HG03175 (cell line): ENCODE results near the gene MYCBP.
"Not testable (repeated sequence)": the region's sequence is repeated elsewhere in the genome, so short reads cannot be mapped to it uniquely, and the experiment has no call there.

Source experiments
- ATAC-seq: cut with Tn5 transposase; IDR thresholded peaks from one replicate; pipeline ENCODE4 v1.9.1; 2021; ENCODE audit warnings: mild to moderate bottlenecking, moderate library complexity; ENCODE audit not compliant: unreplicated experiment

Gene MYCBP

GRCh38 chr1:38870996-38871395 lies 2.2 kb downstream of the MYCBP start:
- ATAC-seq, result no peak

DNA sequence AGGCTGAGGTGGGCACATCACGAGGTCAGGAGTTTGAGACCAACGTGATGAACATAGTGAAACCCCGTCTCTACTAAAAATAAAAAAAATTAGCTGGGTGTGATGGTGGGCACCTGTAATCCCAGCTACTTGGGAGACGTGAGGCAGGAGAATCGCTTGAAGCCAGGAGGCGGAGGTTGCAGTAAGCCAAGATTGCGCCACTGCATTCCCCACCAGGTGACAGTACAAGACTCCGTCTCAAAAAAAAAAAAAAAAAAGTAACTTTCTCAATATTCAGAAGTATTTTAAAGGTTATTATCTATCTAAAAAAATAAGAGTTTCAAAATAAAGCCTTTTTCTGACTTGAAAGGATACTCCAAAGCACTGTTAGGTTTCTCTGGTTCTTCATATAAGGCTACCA lies 5.9 kb downstream of the MYCBP start:
- no peak for ATAC-seq

DNA sequence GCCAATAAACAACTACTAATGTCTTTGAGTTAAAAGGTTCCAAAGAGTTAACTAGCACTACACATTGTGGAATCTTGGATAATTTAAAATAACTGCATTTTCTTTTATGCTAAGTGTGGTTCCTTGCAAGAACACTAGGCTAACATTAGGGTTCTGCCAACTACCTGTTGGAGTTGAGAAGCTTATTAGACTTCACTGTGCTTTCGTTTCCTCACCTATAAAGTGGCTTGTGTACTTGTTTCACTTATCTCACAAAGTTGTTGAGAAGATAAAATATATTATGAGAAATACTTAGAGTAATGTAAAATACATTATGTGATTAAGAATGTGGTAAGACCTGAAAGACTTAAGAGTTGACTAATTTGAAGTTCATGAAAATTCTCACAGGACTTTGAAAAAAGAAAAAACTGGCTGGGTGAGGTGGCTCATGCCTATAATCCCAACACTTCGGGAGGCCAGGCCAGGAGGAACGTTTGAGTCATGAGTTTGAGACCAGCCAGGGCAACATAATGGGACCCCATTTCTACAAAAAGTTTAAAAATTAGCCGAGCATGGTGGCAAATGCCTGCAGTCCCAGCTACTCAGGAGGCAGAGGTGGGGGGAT lies 7.9 kb downstream of the MYCBP start:
- ATAC-seq, result no peak

DNA sequence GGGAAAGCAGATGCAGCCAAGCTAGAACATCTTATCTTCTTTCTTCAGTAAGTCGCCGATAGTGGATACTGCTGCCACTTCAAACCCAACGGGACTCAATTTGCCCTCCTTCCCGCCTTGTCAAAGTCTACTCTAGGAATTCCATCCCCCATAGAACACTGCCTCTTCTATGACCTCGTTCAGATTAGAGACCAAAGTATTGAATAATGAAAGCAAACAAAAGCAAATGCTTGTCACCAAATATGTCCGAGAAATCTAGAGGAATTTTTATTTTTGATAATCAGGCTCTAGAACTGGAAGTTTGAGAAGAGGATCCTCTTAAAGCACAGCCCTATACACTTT lies 12.7 kb downstream of the MYCBP start:
- ATAC-seq, result no peak

GRCh38 chr1:38859561-38860453 lies 13.3 kb downstream of the MYCBP start, which contains the start of gene RRAGC:
Gene RRAGC (minus strand): TSS chr1:38859772. CDS start chr1:38859646, 126 bp downstream.
- peak; percentile 94 for ATAC-seq

- peak; percentile 35 for ATAC-seq
Measured at GRCh38 chr1:38858833-38859560, 14.2 kb downstream of the MYCBP start.

DNA sequence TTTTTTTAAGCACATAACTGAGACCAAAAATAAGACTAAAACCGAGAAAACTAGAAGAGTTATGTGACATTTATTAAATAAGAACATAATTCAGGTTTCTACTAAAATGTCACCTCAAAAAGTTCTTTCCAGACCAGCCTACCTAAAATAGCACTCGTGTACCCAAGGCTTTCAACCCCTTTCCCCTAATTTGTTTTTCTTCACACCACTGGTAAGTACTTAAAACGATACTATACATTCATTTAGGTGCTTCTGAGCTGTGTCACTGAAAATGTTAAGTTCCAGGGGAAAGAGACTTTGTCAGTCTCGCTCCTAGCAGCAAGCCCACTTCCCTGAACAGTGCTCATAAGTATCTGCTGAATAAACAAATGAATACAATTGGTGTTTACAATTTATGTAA lies 20.4 kb downstream of the MYCBP start:
- no peak for ATAC-seq

- ATAC-seq, result no peak
Measured at GRCh38 chr1:38848071-38848470, 25.1 kb downstream of the MYCBP start.

DNA sequence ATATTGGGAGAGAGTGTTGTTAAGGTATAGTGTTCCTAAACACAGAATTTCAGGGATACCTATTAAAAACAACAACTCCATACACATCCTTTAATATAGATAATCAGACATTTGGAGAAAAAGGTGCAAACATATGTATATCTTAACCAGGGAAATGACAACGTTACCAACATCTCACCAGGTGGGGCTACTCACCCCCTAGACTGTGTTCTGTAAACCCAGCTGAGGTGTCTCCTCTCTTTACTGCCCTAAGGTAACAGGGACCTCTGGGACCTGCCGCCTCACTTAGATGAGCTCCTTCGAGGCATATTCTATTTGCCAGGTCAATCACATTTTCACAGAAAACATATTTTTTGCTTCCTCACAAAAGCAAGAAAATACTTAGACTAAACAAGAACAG lies 26.9 kb downstream of the MYCBP start:
- no peak for ATAC-seq

GRCh38 chr1:38845088-38845487 lies 28.1 kb downstream of the MYCBP start:
- not testable (repeated sequence) for ATAC-seq

DNA sequence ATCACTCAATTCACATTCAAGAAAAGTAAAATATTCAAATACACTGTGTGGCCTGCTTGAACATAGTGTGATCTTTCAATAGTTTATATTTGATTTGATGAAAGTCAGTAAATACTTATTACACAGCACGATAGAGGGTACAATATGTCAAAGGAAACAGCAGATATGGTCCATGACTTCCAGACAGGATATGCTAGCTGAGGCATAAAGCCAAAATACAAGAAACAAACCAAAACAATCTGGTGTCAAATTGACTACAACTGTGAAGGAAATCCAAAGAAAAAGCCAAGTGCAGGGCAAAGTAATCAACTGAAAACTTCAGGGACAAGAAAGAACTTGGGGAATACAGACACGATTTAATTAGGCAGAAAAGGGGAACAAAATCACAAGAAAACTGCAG lies 32.9 kb downstream of the MYCBP start:
- ATAC-seq, result no peak

DNA sequence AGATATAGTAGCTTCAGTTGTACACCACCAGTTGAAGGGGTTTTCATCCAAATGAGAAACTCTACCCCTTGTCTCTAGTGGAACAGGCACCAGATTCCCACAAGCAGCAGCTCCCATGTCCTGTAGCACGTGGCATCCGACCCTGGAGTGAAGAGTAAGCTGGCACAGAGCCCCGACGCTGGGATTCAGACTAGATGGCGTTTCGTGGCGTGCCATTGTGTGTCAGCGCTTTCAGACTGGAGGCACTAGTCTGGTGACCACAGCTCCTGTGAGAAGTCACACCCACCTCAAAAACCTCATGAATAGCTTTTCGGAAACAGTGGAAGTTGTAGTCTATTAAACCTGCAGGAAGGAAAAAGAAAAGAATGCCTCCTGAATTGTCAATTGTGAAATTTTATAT lies 33.8 kb downstream of the MYCBP start:
- ATAC-seq, result no peak

DNA sequence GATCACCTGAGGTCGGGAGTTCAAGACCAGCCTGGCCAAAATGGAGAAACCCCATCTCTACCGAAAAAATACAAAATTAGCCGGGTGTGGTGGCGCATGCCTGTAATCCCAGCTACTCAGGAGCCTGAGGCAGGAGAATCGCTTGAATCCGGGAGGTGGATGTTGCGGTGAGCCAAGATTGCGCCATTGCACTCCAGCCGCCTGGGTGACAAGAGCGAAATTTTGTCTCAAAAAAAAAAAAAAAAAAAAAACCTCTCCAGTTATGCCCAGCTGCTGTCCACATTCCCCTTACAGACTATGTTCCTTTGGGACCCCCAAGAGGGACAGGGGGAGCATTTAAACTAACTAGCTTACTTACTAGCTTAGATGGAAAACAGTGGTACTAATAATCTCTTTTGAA lies 36.8 kb downstream of the MYCBP start:
- not testable (repeated sequence) for ATAC-seq

DNA sequence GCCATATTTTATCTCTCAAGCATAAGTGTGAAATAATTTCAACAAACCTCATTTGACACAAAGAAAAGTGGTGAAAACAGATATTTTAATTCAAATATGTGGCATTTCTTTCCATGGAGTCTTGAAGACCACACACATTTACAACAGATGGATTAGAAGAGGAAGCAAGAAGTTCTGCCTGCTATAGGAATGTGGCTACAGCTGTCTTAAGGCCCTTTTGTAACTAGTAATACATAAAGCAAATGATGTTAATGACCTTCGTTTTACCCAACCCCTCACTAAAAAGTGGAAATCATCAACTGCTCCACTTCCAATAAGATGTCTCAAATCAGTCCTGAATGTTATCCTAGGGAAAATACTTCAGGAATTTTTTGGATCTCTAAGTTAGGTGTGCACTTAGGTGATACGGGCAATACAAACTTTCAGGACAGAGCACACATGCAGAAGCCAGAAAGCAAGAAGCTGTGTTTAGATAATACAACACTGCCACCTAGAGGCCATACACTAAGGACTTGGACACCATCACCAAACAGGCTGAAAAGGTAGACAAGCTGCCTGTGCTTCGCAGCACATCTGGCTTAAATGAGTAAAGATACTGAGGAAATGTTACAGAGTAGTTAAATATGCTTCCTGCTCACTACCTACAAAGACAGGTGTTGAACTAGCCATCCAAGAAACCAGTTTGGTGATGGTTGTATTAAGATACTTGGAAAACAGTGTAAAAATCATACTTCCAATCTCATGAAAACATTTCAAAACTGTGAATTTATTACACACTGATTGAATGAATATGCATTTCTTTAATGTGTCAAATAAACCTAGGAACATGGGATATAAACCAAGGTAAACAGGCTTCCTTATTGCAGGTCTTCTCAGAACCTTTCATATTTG lies 38.0 kb downstream of the MYCBP start:
- peak; percentile 51 for ATAC-seq

- ATAC-seq, result no peak
Measured at GRCh38 chr1:38834221-38834782, 38.8 kb downstream of the MYCBP start.

DNA sequence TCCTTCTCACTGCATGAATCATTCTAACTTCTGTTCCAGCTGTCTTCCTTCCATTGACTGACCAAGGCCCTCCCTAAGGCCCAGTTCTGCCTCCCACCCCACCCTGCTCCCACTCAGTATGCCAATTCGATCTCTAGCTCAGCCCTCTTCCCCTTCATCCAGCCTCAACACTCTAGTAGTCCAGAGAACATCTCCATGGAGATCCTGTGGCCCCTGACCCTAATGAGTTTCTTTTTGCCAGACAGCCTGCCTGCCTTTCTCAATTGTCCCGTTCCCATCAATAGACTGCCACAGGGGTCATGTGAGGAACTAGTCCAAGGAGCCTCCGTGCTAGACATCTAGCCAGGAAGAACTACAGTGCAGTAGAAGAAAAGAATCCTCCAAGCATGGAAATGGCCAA lies 40.0 kb downstream of the MYCBP start:
- ATAC-seq, result no peak

DNA sequence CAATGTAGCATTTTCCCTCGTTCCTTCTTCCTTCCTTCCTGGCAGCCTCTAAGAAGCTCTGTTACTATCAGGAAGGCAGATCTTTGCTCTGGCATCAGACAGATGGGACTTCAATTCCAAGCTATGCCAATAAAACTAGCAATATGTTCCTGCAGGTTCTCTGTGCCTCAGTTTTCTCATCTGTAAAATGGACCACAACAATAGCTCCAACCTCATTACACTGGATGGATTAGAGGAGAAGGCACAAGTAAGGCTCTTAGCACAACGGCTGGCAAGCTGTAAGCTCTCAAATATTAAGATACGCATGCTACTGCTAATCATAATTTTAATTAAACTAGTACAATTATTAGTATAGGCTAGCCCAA lies 40.8 kb downstream of the MYCBP start:
- ATAC-seq, result no peak

GRCh38 chr1:38831731-38832369 lies 41.3 kb downstream of the MYCBP start:
- ATAC-seq, result no peak

GRCh38 chr1:38829368-38829767 lies 43.8 kb downstream of the MYCBP start:
- ATAC-seq, result no peak

GRCh38 chr1:38827318-38827717 lies 45.8 kb downstream of the MYCBP start:
- no peak for ATAC-seq
